Measurements from ENCODE around the gene SIDT1. TPM values are rescaled to one million over a fixed set of nuclear protein-coding genes. Genes with fewer than 3 reads are reported as not detected.

SIDT1 gene
- total RNA-seq, 1 experiment from 2014 or later = 0.22 TPM

DNA sequence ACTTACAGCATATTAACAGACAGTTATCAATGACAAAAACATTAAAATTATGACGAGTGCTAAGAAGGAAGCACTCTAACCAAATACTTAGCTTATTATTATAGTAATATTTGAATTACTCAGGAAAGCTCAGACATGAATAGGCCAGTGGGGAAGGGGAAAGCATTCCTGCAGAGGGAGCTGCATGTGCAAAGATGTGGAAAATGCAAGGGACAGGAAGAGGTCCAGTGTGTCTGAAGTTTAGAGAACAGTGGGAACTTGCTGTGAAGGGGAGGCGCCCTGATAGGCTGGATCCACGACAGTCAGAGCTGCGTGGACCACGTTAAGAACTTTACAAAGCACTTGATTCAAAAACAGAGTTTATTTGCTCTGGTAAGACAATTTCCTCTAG lies 16.2 kb upstream of the SIDT1 start:
- ATAC-seq = no peak
- DNase-seq (ENCODE audit: low spot score) = no peak

DNA sequence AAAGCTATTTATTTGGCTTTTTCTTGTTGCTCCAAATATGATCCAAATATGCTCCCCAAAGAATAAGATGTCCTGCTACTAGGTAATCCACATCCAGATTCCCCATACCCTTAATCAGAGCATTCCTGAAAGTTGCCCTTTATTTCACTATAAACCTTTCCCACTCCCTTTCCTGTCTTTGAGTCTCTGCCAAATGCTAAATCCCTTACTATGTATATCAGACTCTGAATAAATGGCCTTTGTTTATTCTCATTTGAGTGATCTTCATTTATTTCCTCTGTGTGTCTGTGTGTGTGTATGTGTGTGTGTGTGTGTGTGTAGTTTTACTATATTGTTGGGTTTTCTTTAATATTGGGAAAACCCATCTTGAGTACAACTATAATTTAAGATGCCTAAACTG lies 10.4 kb upstream of the SIDT1 start:
- Mint-ChIP-seq H3K27me3 (ENCODE audit: low read depth) (peaks cover 63% of the 10 kb centered on the region), H3K4me1 (0 out of 2 replicates have a peak, but pooled peaks cover 2% of the 10 kb centered on the region), H3K4me3 (no peak overlapping the region), H3K27ac (no peak overlapping the region), H3K36me3 (no peaks in the 10 kb centered on the region), H3K9me3 (no peaks in the 10 kb centered on the region)
- ChIA-PET CTCF (no interaction called here), POLR2A (no interaction called here)
- no peak for ATAC-seq
- DNase-seq (ENCODE audit: low spot score) = no peak
- TF ChIP-seq, protein P1, sequence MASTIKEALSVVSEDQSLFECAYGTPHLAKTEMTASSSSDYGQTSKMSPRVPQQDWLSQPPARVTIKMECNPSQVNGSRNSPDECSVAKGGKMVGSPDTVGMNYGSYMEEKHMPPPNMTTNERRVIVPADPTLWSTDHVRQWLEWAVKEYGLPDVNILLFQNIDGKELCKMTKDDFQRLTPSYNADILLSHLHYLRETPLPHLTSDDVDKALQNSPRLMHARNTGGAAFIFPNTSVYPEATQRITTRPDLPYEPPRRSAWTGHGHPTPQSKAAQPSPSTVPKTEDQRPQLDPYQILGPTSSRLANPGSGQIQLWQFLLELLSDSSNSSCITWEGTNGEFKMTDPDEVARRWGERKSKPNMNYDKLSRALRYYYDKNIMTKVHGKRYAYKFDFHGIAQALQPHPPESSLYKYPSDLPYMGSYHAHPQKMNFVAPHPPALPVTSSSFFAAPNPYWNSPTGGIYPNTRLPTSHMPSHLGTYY (CRISPR knock-in tag; IDR thresholded peaks at IDR 0.05) = no peak
- TF ChIP-seq IRF1 (CRISPR knock-in tag; IDR thresholded peaks at IDR 0.05) (no peak), JUN (CRISPR knock-in tag; IDR thresholded peaks at IDR 0.05) (no peak), EMX1 (CRISPR knock-in tag; IDR thresholded peaks at IDR 0.05) (no peak), ZNF219 (CRISPR knock-in tag; IDR thresholded peaks at IDR 0.05; ENCODE audit: borderline replicate concordance) (no peak), OVOL2 (CRISPR knock-in tag; IDR thresholded peaks at IDR 0.05; ENCODE audit: borderline replicate concordance) (no peak), RELA (CRISPR knock-in tag; IDR thresholded peaks at IDR 0.05; ENCODE audit: borderline replicate concordance) (no peak), ZNF263 (CRISPR knock-in tag; IDR thresholded peaks at IDR 0.05; ENCODE audit: low read depth) (no peak), STAT6 (CRISPR knock-in tag; conservative IDR thresholded peaks at IDR 0.05; ENCODE audit: low read depth) (no peak), CREB1 (CRISPR knock-in tag; IDR thresholded peaks at IDR 0.05) (no peak)
- TF ChIP-seq, protein P2, sequence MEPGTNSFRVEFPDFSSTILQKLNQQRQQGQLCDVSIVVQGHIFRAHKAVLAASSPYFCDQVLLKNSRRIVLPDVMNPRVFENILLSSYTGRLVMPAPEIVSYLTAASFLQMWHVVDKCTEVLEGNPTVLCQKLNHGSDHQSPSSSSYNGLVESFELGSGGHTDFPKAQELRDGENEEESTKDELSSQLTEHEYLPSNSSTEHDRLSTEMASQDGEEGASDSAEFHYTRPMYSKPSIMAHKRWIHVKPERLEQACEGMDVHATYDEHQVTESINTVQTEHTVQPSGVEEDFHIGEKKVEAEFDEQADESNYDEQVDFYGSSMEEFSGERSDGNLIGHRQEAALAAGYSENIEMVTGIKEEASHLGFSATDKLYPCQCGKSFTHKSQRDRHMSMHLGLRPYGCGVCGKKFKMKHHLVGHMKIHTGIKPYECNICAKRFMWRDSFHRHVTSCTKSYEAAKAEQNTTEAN (CRISPR knock-in tag; IDR thresholded peaks at IDR 0.05) = no peak

More for the DNA sequence above, 16.2 kb upstream of the SIDT1 start:
- H3K9me3 Mint-ChIP-seq = 0 out of 2 replicates have a peak, but pooled peaks cover 3% of the 10 kb centered on the region
- no peak overlapping the region for H3K27ac Mint-ChIP-seq
- H3K4me3 Mint-ChIP-seq = no peak overlapping the region
- 0 out of 2 replicates have a peak, but pooled peaks cover 4% of the 10 kb centered on the region for H3K4me1 Mint-ChIP-seq
- peaks cover 28% of the 10 kb centered on the region for H3K27me3 Mint-ChIP-seq (ENCODE audit: low read depth)
- CTCF ChIA-PET = interaction anchor here (1.3 to 3.3 kb wide), 5 partner anchors 20 to 111 kb away, joined by 4 to 17 read pairs (median 5); no protein-coding TSS in a partner anchor
- TF ChIP-seq EMX1 (CRISPR knock-in tag; IDR thresholded peaks at IDR 0.05) (no peak), ZNF532 (CRISPR knock-in tag; IDR thresholded peaks at IDR 0.05; ENCODE audit: borderline replicate concordance) (no peak), NFE2L1 (CRISPR knock-in tag; IDR thresholded peaks at IDR 0.05) (no peak), ZNF317 (CRISPR knock-in tag; IDR thresholded peaks at IDR 0.05; ENCODE audit: borderline replicate concordance, low read depth) (no peak), CREB1 (CRISPR knock-in tag; IDR thresholded peaks at IDR 0.05) (no peak), TEAD4 (CRISPR knock-in tag; IDR thresholded peaks at IDR 0.05) (no peak), KAT7 (CRISPR knock-in tag; IDR thresholded peaks at IDR 0.05; ENCODE audit: borderline replicate concordance) (no peak), ZNF232 (CRISPR knock-in tag; IDR thresholded peaks at IDR 0.05) (no peak), TCF7 (CRISPR knock-in tag; IDR thresholded peaks at IDR 0.05; ENCODE audit: low read depth) (no peak)
- no peaks in the 10 kb centered on the region for H3K36me3 Mint-ChIP-seq
- POLR2A ChIA-PET = interaction anchor here (0.6 to 0.7 kb wide), 2 partner anchors 28 to 365 kb away, joined by 3 to 4 read pairs; no protein-coding TSS in a partner anchor
